Measurements from ENCODE around the gene TTC7B.

The TTC7B gene

DNA sequence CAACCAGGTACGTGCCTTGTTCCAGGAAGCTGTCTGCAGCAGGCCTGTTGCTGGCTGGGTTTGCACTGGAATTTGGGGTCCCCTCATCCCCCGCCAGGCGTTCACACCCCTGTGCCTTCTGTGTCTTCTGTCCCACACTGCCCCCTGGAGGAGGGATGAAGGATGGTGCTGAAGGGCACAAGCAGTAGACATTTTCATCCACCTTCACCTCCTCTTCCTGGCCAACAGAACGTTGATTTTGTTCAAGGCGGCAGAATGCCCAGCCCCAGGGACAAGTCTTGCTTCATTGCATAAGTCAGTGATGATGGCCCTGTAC is 297.3 kb downstream of the TTC7B start:
- no peak overlapping the region for H3K4me3 ChIP-seq (ENCODE audit: low read length)
- no peak for TF ChIP-seq ZNF274 (IDR thresholded peaks at IDR 0.05; ENCODE audit: low read depth, low read length)

- TF ChIP-seq ZNF274 (IDR thresholded peaks at IDR 0.05; ENCODE audit: low read depth, low read length): no peak
- H3K4me3 ChIP-seq (ENCODE audit: low read length): no peak overlapping the region
Measured at GRCh38 chr14:90518069-90518940, 297.9 kb downstream of the TTC7B start.

DNA sequence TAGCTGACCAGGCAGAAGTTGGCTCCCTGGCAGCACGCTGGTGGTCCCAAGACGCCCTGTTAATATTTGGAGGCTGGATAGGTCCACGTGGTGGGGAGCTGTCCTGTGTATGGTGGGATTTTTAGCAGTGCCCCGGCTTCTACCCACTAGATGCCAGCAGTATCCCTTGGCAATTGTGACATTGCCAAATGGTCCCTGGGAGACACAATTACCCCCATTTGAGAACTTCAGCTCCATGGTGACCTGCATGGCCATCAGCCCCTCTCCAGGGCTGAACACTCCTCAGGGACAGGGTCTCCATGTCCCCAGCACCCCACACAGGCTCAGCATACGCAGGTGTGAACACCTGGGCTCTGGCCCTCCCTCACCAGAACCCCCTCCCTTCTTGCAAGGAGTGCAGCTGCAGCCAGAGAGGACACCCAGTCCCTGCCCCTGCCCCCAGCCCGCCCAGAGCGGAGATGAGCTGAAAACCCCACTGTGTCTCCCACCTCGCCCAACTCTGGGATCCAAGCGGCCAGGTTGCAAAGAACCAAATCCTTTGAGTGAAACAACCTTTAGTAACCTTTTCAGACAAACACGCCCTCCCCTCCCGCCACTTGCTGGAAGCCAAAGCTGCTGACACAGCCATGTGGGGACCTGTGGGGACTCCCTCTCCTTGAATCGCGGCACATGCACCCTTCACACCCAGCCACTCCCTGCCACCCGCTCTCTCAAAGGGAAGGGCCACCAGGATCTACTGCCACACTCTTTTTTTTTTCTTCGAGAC is 299.0 kb downstream of the TTC7B start:
- no peak for TF ChIP-seq ZNF274 (IDR thresholded peaks at IDR 0.05; ENCODE audit: low read depth, low read length)

GRCh38 chr14:90514566-90514965 is 301.7 kb downstream of the TTC7B start:
- TF ChIP-seq ZNF274 (IDR thresholded peaks at IDR 0.05; ENCODE audit: low read depth, low read length): no peak
- H3K4me3 ChIP-seq (ENCODE audit: low read length): no peak overlapping the region

More for the DNA sequence above, 299.0 kb downstream of the TTC7B start:
- no peak overlapping the region for H3K4me3 ChIP-seq (ENCODE audit: low read length)

GRCh38 chr14:90514015-90514398 is 302.2 kb downstream of the TTC7B start:
- TF ChIP-seq ZNF274 (IDR thresholded peaks at IDR 0.05; ENCODE audit: low read depth, low read length): no peak
- no peak overlapping the region for H3K4me3 ChIP-seq (ENCODE audit: low read length)

DNA sequence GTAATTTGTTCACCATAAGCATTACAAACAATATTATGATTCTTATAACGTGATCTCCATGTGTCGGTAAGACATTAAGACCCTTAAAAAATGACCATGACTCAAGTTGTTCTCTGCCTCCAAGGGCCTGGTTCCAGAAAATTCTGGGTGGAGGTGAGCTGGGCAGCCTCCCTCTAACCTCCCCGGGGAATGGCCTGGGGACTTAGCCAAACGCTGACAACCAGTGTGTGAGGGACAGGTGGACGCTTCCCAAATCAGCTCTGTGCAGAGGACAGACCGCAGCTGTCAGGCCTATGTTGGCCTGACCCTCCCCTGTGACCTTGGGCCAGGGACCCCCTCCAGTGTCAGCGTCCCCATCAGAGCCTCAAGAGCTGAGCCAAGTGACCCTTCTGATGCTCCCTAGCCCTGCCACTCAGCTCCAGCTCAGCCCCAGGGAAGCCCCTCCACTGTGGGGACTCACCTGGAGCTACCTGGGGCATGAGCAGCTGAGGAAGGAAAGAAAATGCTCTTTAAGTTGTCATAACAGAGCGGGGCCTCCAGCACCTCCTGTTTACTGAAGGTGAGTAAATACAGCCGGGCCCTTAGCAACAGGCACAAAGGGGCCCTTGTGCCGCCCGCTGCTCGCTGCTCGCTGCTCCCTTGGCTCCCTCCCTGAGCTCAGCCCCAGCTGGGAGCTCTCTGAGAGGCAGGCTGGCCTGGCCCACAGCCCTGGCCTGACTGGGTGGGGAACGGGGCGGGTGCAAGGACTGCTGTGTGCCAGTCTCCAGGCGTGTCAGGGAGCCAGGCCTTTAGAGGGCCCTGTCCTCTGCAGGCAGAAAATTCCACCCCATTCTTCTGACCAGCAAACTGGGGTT is 302.8 kb downstream of the TTC7B start:
- TF ChIP-seq ZNF274 (IDR thresholded peaks at IDR 0.05; ENCODE audit: low read depth, low read length): no peak
- no peak overlapping the region for H3K4me3 ChIP-seq (ENCODE audit: low read length)

DNA sequence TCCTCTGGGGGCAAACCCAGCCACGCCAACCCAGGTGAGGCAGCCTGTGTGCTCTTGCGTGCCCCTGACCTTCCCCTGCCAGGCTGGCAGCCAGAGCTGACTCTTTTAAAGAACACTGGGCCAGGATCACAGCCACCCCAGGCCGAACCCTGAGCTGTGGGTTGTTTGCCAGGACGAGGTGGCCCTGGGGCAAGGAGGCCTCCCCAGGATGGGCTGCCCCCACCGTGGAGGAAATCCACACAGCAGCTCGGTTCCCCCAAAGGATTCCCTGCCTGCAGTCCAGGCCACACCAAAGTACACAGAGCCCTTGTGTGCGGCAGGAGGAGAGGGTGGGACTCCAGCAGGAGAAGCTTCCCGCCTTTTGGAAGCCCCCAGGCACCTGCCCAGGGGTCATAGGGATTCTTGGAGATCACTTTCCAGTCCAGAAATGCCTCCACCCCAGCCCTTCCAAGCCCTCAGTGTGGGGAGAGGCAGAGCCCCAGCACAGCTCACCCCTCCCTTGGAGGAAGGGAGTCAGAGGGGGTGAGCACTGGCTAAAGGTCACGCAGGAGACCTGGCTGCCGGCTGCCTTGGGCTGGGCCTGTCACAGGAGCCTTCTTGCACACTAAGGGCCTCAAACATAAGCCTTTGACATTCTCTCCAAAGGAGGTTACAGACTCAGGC is 303.8 kb downstream of the TTC7B start:
- no peak overlapping the region for H3K4me3 ChIP-seq (ENCODE audit: low read length)
- TF ChIP-seq ZNF274 (IDR thresholded peaks at IDR 0.05; ENCODE audit: low read depth, low read length): no peak

DNA sequence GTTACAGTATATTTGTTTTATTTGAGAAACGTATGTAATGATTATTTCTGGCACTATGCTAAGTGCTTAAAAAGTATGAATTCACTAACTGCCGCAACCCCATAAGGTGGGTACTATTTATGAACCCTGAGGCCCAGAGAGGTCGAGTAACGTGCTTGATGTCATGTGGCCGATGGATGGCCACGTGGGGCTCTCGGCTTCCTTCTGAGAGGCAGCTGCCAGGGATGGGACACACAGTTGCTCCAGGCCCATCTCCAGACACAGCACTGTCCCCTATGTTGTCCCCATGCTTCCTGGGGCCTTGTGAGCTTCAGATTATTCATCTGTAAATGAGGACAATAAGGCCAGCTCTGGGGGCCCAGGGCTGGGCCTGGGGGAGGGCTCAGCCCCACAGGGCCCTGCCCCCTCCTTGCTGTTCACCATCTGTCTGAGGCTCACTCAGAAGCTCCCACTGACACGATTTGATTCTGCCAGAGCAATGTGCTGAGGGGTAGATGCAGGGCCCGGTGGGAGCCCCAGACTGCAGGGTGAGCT is 304.4 kb downstream of the TTC7B start:
- no peak overlapping the region for H3K4me3 ChIP-seq (ENCODE audit: low read length)
- no peak for TF ChIP-seq ZNF274 (IDR thresholded peaks at IDR 0.05; ENCODE audit: low read depth, low read length)

DNA sequence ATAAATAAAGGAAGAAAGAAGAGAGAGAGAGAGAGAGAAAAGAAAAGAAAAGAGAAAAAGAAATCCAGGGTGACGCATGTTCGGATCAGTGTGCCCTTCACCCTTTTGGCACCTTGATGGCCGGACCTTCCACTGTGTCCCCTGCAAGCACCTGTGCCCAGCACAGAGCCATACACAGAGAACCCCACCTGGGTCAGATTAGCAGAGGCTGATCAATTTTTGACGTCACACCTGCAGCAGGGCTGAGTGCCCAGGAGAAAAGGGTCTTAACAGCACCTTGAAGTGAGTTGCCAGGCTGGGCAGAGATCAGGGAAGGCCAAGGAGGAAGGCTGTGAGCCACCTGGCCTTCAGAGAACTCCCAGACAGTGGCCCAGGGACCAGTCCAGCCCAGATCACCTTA is 305.0 kb downstream of the TTC7B start:
- H3K4me3 ChIP-seq (ENCODE audit: low read length): no peak overlapping the region
- no peak for TF ChIP-seq ZNF274 (IDR thresholded peaks at IDR 0.05; ENCODE audit: low read depth, low read length)

- no peak overlapping the region for H3K4me3 ChIP-seq (ENCODE audit: low read length)
- no peak for TF ChIP-seq ZNF274 (IDR thresholded peaks at IDR 0.05; ENCODE audit: low read depth, low read length)
Measured at GRCh38 chr14:90510159-90510558, 306.1 kb downstream of the TTC7B start.

DNA sequence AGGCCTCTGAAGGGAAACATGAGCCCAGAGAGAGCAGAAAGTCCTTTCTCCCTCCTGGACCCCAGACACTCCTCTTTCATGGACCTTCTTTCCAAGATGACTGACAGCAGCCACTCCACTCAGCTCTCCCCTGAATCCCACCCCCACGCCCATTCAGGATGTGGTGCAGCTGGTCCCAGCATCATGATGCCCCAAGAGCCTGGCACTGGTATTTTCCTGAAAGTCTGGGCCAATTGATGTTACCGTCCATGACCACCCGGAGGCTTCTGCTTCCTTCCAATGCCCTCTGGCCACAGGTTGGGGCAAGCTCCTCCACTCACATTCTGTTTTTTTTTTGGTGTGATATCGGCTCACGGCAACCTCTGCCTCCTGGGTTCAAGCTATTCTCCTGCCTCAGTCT is 306.8 kb downstream of the TTC7B start:
- TF ChIP-seq ZNF274 (IDR thresholded peaks at IDR 0.05; ENCODE audit: low read depth, low read length): no peak
- H3K4me3 ChIP-seq (ENCODE audit: low read length): no peak overlapping the region

GRCh38 chr14:90508536-90509254 is 307.5 kb downstream of the TTC7B start:
- H3K4me3 ChIP-seq (ENCODE audit: low read length): no peak overlapping the region
- no peak for TF ChIP-seq ZNF274 (IDR thresholded peaks at IDR 0.05; ENCODE audit: low read depth, low read length)

- H3K4me3 ChIP-seq (ENCODE audit: low read length): no peak overlapping the region
- no peak for TF ChIP-seq ZNF274 (IDR thresholded peaks at IDR 0.05; ENCODE audit: low read depth, low read length)
Measured at GRCh38 chr14:90508036-90508435, 308.2 kb downstream of the TTC7B start.

Measured in GM08714 (cell line).